Astrocyte of the spinal cord (primary cell): Measurements from ENCODE around the gene MYCBP2.

Experiments
- DNase-seq: peaks from one replicate; pipeline ENCODE4 v3.0.0; 2011; ENCODE audit warnings: low read depth, low spot score
- H3K4me3 ChIP-seq: 2 replicates; pipeline ENCODE4 v1.5.1; 2011; ENCODE audit warnings: low read depth, mild to moderate bottlenecking, low read length, moderate library complexity
- in situ Hi-C: cut with HindIII; loops from 2 replicates; pipeline ENCODE4 v1.10.0; 2017; ENCODE audit warnings: low sequenced_read_pairs
- TF ChIP-seq, protein P1 (sequence below): IDR thresholded peaks from 2 replicates; pipeline ENCODE4 v1.5.1; 2012; ENCODE audit warnings: low read depth, mild to moderate bottlenecking, low read length, inconsistent platforms

Gene MYCBP2

DNA sequence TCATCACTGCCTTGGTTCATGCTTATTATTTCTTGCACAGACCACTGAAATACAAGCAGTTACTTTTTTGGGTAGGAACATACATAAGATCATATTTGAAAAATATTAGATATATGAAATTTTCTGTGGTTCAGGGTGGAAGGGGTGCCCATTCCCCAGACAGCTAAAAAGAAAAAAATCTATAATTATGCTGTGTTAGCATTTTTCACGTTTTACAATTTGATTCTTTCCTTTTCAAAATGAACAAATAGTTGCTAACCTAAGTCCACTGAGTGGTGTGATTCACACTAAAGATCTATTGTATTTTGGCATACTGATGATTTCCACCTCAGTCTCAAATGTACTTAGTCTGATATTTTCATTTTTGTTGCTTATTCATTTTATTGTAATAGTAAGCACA is 233.2 kb downstream of the MYCBP2 start:
- no peak overlapping the region for H3K4me3 ChIP-seq
- in situ Hi-C loops = no loop called here
- TF ChIP-seq, protein P1, sequence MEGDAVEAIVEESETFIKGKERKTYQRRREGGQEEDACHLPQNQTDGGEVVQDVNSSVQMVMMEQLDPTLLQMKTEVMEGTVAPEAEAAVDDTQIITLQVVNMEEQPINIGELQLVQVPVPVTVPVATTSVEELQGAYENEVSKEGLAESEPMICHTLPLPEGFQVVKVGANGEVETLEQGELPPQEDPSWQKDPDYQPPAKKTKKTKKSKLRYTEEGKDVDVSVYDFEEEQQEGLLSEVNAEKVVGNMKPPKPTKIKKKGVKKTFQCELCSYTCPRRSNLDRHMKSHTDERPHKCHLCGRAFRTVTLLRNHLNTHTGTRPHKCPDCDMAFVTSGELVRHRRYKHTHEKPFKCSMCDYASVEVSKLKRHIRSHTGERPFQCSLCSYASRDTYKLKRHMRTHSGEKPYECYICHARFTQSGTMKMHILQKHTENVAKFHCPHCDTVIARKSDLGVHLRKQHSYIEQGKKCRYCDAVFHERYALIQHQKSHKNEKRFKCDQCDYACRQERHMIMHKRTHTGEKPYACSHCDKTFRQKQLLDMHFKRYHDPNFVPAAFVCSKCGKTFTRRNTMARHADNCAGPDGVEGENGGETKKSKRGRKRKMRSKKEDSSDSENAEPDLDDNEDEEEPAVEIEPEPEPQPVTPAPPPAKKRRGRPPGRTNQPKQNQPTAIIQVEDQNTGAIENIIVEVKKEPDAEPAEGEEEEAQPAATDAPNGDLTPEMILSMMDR = no peak
- no peak for DNase-seq

DNA sequence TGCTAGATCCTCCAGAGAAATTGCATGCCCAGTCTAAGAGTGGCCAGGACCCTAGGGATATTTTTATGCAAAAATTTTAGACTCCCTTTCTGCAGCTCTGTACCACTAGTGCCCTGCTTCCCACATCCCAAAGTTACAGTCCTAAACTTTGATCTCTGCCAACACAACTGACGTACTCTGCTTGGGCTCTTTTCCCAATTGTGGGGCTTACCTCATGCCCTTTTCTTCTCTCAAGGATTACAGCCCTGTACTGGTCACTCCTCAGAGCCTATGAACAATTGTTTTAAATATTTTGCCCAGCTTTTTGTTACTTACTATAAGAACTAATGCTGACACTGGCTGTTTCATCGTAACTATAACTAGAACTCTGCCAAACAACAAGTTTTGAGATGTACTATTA is 242.1 kb downstream of the MYCBP2 start:
- no peak for DNase-seq
- in situ Hi-C loops = no loop called here

DNA sequence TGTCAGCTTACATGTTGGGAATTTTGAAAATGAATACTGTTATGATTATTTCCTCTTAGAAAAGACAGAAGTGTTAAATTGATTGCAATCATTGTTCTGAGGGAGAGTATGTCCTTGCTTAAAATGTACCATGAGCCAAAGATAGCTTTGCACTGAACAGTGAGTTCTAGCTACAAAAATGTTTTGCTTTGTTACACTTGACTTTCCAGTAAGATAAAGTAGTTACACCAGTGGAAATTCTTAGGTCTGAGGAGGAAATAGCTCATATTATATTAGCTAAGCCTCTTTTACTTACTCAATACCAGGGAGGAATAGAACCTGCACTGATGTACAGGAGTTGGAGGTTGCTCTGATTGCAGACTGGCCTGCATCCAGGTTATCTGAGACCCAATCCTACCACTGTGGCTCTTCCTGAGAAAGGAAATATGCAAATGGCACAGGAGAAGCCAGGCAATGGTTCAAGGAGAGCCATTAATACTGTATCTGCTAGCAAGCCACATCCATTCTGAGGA is 246.9 kb downstream of the MYCBP2 start:
- no peak overlapping the region for H3K4me3 ChIP-seq
- in situ Hi-C loops = no loop called here
- DNase-seq = no peak

More for the DNA sequence above, 242.1 kb downstream of the MYCBP2 start:
- no peak overlapping the region for H3K4me3 ChIP-seq
- TF ChIP-seq, protein P1 = no peak

DNA sequence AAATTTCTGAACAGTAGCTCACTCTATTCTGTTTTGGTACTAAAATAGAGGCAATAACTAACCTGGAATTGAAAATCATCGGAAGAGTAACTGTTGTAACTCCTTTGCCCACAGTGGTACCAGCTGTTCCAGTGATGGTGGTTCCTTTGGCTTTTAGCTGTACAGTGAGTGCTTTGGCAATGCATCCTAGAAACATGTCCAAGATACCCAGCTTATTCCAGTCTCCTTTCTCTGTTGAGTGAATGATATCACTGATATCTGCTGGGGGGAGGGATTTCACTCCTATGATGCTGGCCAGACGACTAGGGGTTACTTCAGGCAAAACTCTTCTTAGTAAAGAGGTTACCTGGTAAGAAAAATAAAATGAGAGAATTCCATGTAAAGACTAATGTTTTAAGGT is 259.4 kb downstream of the MYCBP2 start:
- DNase-seq = no peak
- TF ChIP-seq, protein P1 = no peak
- H3K4me3 ChIP-seq = no peak overlapping the region
- in situ Hi-C loops = no loop called here

More for the DNA sequence above, 246.9 kb downstream of the MYCBP2 start:
- TF ChIP-seq, protein P1 = no peak

DNA sequence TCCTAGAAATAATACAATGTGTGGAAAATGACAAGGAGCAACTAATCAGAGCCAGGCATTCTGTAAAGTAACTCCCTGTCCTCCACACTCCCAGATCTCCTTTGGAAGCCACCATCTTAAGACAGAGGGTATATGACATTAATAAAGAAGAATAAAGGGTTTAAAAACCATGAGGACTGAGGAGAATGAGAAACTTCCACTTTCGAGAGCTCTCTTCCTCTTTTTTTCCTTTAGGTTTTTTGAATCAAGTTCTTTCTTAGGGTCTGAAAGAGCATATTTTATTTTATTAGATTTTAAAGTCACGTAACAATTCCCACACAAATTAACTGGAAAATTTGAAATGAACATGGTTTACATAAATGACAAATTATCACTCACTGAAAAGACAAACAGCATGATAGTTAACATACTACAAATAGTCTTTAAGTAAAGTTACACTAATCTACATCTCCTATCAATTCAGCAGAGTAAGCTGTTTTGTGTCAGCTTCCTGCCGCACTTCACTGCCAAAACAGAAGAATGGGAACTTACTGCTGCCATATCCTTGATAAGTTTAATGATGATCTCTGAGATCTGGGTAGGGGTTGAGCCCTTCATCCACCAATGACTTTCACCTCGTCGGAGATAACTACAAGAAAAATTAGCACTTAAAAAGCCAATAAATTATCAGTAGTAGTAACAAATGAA is 261.3 kb downstream of the MYCBP2 start:
- TF ChIP-seq, protein P1 = no peak
- in situ Hi-C loops = no loop called here
- DNase-seq = no peak
- H3K4me3 ChIP-seq = no peak overlapping the region

DNA sequence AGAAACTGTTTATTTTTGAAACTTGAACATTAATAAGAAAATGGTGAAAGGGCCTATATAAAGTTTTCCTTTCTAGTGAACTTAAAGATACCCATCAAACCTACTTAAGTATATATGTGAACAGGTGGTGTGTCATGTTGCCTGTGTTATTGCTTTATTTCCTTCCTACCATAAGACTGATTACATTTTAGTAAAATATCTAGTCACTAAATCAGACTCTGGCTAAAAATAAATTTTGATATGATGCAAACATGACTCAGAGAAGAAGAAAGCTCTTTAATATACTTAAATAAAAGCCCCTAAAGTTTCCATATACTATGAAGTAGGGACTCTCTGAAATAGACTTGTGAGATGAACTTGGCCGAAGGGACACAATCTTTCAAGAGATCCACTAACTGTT is 264.8 kb downstream of the MYCBP2 start:
- H3K4me3 ChIP-seq = no peak overlapping the region
- no peak for DNase-seq
- TF ChIP-seq, protein P1 = no peak
- in situ Hi-C loops = no loop called here

DNA sequence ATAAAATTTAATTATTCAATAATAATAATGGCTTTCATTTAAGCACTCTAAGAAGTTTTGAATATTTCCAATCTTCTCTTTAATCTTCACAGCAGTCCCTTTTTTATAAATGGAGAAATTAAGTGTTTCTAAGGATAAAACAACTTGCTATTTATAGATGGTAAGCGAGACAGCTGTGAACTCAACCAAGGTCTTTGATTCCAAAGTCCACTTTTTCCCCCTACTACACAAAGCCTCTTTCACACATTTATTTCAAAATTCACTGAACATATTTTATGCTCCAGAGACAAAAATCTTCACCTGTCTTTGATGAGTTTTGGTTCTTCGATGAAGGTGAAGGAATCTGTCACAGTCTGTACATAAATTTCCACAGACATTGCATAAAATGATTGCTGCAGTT is 265.5 kb downstream of the MYCBP2 start:
- H3K4me3 ChIP-seq = no peak overlapping the region
- no peak for DNase-seq
- in situ Hi-C loops = no loop called here
- TF ChIP-seq, protein P1 = no peak
